Glomerular endothelial cell (primary cell): ENCODE measurements around the gene GGCT. TPM values are rescaled to one million over a fixed set of nuclear protein-coding genes. Genes with fewer than 3 reads are reported as not detected.
"Not testable (repeated sequence)": the region's sequence is repeated elsewhere in the genome, so short reads cannot be mapped to it uniquely, and the experiment has no call there.

Experiments
- DNase-seq: peaks from one replicate; pipeline ENCODE4 v3.0.0-alpha.2; 2011; ENCODE audit warnings: low read depth, low spot score; ENCODE audit errors: extremely low read depth
- total RNA-seq: library from RNA; depleted of rRNA; stranded (reverse); fragments of >200 nt; gene quantifications from 2 replicates; pipeline ENCODE4 v1.2.3, GENCODE V29; 2015

Gene GGCT, protein sequence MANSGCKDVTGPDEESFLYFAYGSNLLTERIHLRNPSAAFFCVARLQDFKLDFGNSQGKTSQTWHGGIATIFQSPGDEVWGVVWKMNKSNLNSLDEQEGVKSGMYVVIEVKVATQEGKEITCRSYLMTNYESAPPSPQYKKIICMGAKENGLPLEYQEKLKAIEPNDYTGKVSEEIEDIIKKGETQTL
- 32.0 and 33.8 TPM in 2 replicates for total RNA-seq

DNA sequence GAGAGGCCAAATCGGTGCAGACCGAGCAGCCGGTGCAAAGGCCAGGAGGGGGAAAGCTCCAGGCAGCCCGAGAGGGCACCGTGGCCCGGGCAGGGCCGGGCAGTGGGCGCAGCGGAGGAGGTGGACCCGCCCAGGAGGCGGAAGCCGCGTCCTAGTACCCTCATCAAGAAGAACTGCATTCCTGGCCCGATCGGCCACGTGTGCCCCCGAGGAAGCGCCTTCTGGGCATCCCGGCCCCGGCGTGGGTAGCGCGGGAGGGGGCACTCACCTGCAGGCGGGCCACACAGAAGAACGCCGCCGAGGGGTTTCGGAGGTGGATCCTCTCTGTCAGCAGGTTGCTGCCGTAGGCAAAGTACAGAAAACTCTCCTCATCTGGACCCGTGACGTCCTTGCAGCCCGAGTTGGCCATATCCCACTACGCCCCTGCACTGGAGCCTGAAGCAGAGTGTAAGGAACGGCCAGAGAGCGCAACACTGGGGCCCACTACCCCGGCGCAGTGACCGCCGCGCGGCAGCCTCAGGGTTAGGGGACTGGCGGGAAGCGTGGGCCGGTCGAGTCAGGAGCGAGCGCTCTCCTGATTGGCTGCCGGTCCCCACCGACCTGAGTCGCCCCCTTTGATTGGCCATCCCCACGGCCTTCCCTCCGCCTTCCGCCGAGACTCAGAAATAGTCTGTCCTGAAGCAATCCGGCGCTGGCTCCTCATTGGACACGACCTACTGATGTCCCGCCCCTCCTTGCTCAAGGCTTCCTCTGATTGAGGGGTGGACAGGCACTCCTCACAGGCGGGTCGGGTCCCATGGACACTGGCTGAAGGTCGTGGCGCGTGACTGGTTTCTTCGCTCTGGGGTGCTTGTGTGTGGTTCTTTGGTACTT lies at the start of gene GGCT:
GGCT (minus strand) TSS at position 529 of the 873 bp plus-strand sequence; CDS start at position 409, 120 bp downstream.
- DNase-seq: peak; percentile 87

DNA sequence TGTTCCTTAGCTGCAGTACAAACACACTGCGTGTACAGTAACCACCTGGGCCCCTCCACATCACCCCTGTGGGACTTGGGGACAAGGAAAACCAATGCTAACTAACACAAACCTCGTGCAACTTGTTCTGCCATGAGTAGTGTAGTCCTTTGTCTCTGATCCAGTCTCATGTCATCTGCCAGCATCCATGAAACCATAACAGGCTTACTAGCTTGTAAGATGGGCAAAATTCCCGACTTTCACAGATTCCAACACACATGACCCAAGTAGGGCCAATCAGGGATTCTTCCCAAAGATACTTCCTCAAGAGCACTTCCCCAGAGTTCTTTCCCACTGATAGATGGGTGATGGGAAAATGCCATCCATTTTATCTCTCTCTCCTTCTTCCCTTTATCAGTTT lies 48.9 kb upstream of the GGCT start:
- DNase-seq: no peak

DNA sequence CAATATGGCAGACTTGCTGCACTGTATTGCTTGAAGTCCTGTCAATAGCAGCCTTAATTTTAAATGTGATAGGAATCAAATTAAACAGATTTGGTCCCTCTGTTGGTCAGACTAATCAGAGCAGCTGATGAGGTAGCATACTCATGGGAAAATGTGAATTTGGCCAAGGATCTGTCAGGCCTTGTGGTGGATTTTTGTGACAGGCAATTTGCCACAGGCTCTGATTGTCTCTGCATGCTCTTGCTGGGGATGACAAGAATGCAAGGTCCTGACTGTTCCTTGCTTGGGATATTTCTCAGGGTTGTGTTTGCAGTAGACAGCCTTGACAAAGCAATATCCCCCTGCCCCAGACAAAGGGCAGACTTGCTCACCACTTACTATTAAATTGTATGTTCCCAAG lies 48.5 kb upstream of the GGCT start:
- no peak for DNase-seq

DNA sequence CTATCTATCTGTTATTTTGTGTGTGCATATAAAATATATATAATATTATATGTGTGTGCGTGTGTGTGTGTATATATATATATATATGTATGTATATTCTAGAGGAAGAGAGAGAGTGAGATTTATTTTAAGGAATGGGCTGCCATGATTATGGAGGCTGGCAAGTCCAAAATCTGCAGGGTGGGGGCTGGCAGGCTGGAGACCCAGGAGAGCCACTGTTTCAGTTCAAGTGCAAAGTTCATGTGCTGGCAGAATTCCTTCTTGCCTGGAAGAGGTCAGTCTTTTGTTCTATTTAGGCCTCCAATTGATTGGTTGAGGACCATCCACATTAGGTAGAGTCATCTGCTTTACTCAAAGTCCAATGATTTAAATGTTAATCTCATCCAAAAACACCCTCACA lies 47.7 kb upstream of the GGCT start:
- no peak for DNase-seq

DNA sequence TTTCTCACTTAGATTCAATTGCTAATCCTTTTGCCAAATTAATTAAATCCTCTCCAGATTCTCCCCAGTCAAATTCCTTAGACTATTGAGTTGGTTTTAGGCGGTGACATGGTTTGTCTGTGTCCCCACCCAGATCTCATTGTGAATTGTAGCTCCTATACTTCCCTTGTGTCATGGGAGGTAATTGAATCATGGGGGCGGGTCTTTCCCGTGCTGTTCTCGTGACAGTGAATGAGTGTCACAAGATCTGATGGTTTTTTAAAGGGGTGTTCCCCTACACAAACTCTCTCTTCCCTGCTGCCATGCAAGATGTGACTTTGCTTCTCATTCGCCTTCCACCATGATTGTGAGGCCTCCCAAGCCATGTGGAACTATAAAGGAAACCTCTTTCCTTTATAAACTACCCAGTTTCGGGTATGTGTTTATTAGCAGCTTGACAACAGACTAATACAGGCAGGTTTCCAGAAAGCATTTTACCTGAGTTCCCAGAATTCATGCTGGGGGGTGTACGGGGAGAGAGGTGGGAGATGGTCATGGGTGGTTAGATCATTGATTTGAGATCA lies 45.4 kb upstream of the GGCT start:
- DNase-seq: no peak

DNA sequence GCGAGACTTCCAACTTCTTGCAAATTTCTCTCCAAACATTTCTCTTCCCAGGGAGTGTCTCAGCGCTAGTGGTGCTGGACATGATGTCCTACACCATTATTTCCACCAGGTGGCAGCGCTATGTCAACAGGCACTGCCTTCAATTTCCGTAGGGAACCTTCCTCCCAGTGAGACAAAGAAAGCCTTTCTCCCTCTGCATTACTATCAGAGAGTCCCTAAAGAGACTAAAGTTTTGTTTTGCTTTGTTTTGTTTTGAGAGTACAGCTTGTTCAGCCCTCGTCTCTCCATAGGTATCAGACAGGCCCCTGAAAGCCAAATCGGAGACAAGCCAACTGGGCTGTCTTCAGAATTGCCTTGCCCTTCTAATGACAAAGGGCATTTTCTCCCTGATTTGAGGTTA lies 44.2 kb upstream of the GGCT start:
- no peak for DNase-seq

DNA sequence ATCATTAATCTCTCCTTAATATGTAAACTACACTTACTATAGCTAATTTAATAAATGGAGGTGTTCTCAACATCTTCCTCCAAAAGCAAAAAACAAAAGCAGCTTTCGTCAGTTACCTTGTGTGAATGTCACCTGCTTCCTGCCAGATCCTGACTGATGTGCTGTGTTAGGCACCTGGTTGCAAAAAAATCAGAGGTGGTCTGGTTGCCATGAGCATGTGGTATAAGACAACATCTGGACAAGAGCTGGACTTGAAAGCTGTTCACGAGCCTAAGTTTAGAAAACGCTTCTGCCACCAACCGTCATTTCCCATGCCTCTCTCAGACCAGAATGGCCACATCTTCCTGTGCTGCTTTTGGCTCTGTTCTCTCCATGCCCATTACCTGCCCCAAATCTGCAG lies 42.0 kb upstream of the GGCT start:
- no peak for DNase-seq

DNA sequence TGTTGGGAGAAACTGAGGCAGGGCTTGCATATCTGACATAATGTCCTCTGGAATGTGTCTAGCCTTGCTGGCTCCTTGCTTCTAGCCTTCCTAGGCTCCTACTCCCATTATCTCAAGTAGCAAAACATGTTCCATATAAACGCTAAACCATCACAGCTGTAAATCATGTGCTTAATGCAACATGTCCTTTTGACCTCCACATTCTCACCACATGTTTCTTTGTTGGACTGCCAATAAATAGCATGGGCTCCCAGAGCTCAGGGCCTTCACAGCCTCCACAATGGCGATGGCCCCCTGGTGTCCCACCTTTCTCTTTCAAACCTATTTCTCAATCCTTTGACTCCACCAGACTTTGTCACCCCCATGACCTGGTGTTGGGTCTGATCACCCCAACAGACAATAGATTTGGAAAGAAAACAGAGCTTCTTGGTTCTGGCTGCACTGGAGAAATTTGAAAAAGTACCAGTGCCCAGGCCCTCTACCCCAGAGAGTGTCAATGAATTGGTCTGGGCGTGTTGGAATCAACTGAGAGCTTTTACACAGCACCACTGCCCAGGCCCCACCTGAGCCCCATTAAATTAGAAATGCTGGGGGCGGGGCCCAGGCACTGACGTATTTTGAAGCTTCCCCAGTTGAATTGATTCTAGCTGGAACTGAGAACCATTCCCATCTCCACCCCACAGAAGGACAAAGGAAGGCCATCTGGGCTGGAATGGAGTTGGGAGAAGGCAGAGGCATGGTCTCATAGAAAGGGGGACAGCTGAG lies 41.3 kb upstream of the GGCT start:
- DNase-seq: no peak

DNA sequence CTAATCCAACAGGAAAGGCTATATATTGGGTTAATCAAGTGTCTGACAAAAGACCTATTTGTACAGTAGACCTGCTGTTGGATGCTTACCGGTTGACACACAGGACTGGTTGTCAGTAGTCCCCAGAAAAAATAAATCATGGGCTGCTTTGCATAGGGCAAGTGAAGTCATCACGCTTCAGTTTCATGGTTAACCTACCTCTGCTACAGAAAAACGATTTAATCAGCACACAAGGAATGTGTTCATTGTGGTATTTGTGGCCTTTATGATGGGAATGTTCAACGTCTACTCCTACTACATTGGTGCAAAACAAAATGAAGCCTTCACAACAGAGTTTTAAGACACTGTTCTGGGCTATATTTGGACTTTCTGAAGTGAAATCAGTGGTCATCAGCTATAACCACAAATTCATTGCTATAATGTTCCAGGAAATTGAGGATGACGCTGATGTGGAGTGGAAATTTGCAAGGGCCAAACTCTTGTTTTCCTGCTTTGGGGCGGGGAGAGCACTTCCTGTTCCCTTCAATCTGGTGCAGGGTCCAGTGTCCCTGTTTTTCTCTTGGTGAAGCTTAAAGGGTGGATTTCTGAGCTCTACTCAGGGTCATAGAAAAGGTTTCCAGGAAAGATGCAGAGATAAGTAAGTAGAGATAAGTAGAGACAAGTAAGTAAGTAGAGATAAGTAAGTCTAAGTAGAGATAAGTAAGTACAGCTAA lies 39.3 kb upstream of the GGCT start:
- DNase-seq: no peak

DNA sequence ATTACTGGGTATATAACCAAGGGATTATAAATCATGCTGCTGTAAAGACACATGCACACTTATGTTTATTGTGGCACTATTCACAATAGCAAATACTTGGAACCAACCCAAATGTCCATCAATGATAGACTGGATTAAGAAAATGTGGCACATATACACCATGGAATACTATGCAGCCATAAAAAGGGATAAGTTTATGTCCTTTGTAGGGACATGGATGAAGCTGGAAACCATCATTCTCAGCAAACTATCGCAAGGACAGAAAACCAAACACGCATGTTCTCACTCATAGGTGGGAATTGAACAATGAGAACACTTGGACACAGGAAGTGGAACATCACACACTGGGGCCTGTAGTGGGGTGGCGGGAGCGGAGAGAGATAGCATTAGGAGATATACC lies 38.5 kb upstream of the GGCT start:
- DNase-seq: not testable (repeated sequence)

DNA sequence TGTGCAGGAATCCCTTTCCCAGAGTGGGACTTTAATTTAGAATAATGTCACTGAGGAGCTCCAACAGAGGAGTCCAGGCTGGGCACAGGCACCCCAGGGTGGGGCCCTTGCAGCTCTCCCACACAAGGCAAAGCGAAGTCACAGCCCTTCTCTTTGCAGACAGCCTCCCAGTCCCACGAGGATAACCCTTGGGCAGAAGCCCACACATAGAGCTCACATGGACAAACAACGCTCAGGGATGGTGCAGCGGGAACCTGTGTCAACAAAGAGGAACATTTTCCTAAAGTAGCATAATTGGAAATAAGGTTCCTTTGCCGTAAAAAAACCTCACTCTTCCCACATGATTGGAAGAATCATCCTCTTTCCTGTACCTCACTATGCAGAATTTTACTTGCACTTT lies 29.3 kb upstream of the GGCT start:
- no peak for DNase-seq

DNA sequence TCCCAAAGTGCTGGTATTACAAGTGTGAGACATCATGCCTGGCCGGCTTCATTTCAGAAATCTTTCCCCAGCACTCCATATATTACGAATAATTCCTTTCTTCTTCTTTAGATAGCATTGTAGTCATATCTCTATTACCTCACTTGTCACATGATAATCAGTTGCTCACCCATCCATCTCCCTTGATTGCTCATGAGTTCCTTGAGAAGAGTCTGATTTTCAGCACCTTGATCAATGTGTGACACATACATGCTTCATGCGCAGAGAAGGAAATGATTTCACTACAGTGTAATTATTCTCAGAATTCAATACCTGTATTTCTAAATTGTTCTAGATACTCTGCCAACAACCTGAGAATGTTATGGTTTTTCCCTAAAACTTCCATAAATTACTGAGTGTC lies 26.7 kb upstream of the GGCT start:
- no peak for DNase-seq

DNA sequence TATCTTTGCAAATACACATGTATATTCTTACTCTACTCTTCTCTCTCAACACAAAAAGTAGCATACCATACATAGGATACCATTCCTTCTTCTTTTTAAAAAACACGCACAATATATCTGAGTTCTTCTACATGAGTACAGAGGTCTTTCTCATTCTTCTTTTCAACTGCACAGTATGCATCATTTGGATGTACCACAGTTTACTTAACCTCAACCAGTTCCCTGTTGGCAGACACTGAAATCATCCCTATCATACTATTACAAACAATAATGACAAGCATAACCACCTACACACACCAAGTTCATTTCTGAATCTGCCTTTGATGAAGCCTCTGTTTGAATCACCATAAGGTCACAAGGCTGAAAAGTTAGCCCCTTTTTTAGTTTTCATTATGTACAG lies 25.7 kb upstream of the GGCT start:
- no peak for DNase-seq

DNA sequence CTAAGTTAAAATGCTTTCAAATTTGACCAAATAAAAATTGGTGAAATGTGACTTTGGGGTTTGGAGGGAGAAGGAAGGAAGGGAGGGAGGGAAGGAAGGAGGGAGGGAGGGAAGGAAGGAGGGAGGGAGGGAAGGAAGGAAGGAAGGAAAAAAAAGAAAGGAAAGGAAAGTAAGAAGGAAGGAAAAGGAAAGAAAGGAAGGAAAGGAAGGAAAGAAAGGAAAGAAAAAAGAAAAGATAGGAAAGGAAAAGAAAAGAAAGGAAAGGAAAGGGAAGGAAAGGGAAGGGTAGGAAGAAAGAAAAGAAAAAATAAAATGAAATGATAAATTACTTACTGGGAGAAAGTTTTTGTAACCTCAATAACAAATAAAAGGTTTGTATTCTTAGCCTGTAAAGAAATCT lies 24.1 kb upstream of the GGCT start:
- no peak for DNase-seq

DNA sequence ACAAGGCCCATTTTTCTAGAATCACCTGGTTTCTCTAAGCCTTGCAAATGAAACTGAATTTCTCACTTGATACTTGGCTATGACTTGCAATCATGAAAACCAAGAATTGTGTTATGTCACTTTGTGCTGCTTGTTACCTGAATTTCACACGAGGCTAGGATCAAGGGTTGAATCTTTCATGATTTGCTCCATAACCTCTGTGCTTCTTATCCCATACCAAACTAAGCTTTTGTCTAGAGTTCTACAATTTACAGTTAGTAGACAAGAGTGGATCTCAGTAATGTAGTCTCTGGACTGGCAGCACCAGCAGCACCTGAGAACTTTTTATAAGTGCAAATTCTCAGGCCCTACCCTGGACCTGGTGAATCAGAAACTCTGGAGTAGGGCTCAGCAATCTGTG lies 22.7 kb upstream of the GGCT start:
- DNase-seq: not testable (repeated sequence)

DNA sequence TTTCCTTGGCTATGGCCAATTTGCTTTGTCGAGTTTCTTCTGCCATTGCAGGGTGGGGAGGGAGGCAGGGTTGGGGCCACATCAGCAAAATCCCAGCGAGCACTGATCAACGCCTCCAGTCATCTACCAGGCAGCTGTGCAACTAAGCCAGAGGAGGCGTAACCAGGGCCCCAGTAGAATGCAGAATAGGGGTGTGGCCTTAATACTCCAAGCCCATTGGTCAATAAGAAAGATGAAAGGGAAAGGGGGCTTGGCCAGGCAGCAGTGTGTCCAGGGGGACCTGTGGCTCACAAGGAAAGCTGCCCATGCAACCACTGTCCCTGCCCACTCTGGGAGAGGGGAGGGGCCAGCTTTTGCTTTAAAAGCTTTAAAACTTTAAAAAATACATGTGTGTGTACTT lies 21.5 kb upstream of the GGCT start:
- no peak for DNase-seq

DNA sequence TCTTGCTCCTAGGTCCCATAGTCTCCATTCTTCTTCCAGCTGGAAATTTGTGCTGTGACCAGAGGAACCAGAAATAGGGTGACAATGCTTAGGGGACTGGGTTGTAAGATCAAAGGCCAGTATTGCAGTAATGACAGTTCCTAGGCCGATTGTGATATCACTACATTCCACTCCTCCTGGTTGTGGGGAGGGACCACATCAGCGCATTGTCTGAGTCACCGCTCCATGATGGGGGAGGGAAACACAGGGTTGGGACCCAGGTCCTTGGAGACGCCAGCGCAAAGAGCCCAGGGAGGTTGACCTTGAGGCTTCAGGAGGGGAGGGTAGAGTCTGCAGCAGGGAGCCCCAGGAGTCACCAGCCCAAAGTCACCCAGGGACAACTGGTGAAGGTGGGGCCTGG lies 20.8 kb upstream of the GGCT start:
- no peak for DNase-seq

DNA sequence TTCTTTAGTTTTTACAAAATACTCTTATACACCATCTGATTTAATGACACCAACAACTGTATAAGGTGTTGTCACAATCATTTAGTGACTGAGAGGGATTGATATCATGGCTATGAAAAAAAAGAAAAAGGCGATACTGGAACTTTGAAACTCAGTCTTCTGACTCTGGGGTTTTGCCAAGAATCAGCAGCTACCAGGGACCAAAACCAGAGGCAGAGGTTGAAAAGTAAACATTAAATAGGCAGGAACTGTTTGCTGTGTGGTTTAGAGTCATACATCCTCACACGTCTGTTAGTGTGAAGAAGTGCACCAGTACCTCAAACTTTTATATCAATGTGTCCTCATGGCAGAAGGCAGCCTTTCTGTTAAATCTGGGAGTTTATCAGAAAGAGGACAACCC lies 19.9 kb upstream of the GGCT start:
- DNase-seq: no peak

DNA sequence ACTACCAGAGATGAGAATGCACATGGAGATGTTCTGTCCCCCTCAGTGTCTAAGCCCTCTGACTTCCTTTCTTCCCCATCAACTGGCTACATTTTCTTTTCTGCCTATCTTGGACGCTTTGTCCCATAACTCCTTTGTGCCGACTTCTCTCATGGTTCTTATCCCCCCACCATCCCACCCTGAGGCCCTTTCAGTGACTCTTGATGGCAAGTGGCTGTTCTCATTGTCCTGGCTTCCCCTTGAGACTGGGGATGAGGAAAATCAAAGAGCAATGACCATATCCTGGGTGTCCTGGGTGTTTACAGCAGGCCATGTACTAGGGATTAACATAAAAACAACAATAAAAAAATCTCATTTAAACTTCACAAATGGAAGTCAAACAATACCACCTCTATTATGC lies 18.8 kb upstream of the GGCT start:
- no peak for DNase-seq

DNA sequence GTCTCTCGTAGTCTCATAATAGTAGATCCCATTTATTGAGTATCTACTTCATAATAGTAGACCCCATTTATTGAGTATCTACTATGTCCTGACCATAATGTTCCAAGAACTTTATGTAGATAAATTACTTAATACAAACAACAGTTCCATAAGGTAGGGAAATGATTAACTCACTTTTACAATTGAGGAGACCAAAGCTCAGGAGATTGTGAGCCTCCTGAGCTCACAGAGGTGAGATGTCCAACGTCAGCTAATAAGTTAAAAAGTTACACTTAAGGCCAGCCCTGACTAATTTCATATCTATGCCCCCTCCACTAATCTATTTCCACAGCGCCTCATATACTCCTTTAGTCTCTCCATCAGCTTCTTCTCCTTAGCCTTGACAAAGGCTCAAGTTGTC lies 17.5 kb upstream of the GGCT start:
- DNase-seq: no peak

DNA sequence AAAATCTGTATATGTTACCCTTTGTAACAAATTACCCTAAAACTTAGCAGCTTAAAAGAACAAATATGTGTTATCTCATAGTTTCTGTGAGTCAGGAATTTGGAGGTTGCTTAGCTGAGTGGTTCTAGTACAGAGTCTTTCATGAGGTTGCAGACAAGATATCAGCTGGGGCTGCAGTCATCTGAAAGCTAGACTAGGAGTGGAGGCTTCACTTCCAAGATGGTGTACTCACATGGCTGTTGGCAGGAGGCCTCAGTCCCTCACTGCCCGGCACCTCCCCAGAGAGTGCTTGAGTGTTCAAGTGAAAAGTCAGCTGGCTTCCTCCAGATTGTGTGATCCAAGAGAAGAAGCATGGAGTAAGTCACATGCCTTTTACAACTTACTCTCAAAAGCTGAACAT lies 16.9 kb upstream of the GGCT start:
- no peak for DNase-seq
